Left lobe of liver (tissue), 2 donors: ENCODE results near the gene DSC2. TPM values are rescaled to one million over a fixed set of nuclear protein-coding genes. Genes with fewer than 3 reads are reported as not detected.
"Not testable (repeated sequence)": the region's sequence is repeated elsewhere in the genome, so short reads cannot be mapped to it uniquely, and the experiment has no call there.

ENCODE experiments used
- ATAC-seq: fragments of 200-7000 bp; cut with Tn5 transposase; one replicate; pipeline ENCODE4 v1.9.1; 2020; ENCODE audit warnings: mild to moderate bottlenecking, moderate library complexity
- DNase-seq: peaks from one replicate; pipeline ENCODE4 v3.0.0-alpha.2; 2020; ENCODE audit warnings: low spot score
- total RNA-seq: library from RNA; stranded (reverse); gene quantifications from one replicate; pipeline ENCODE4 v1.2.1, GENCODE V29; 2021
- donor health status: DM: no; HTN: no; CAD: no; lungs with moderate emphysema.
- donor health status: DM: no; HTN: yes; CAD: no.

Gene DSC2
- 4.6 TPM for total RNA-seq

DNA sequence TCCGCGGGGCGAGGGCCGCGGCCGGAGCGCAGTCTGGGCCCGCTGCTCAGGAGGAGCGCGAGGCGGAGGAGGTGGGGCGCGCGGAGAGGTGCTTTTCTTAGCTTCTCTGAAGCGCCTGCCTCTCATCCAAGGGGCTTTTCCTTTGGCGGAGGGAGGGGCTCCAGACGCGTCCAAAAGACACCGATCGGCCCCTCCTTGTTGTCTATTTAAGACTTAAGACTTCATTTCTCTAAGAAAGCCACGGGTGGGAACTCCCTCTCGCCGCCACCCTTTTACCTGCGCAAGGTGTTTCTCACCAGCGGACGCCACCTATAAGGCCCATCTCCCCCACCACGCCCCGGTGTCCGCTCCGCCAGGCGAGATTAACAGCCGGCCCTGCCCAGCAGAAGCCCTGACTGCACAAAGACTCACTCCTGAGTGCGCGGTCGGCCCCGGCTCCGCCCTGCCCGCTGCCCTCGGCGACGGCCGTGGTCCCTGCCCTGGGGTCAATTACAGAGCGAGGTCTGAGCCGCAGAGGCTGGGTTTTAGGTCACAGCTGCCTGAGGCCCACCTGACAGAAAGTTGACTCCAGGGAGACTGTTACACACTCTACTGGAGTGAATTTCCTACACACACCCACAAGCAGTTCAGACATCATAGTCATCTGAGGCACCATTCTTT lies at the start of gene DSC2:
TSS of gene DSC2 (minus strand) at position 397 of the 660 bp plus-strand sequence. CDS start 450 bp downstream, outside the sequence.
- DNase-seq (peak; percentile 61), ATAC-seq (peak; percentile 67)

GRCh38 chr18:31149351-31149750 lies 47.1 kb upstream of the DSC2 start:
- ATAC-seq (no peak), DNase-seq (no peak)

DNA sequence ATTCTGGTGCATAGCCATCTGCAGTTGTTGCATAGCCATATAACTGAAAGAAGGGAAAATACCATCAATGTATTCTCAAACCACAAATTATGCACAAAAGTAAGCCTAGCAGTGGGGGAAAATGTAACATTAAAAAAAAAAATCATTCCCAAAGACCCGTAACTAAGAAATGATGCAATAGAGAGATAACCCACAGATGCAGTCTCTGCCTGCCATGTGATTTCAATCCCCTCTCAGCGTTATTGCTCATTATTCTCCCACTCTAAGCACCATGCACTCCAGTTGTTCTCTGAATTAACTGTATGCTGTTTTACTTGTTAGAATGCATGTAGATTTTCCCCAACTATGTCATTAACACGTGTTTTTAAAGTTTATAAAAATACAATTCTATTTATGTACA lies 46.4 kb upstream of the DSC2 start:
- DNase-seq, result no peak
- no peak for ATAC-seq

DNA sequence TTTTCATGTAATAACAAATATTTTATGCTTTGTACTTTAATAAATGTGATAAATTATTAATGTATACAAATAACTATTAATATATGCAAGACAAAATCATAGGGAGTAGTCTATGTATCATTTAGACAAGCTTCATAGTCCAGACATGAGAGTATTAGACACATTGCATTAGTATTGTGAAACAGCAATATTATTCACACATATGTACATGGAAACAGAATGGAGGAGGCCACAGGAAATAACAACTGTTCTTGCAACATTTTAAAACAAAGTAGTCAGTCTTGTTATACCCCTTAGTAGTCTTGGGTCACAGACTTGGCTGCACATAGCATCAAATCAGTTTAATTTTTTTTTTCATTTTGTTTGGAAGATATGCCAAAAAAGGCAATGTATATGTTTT lies 44.6 kb upstream of the DSC2 start:
- no peak for DNase-seq
- ATAC-seq, result no peak

DNA sequence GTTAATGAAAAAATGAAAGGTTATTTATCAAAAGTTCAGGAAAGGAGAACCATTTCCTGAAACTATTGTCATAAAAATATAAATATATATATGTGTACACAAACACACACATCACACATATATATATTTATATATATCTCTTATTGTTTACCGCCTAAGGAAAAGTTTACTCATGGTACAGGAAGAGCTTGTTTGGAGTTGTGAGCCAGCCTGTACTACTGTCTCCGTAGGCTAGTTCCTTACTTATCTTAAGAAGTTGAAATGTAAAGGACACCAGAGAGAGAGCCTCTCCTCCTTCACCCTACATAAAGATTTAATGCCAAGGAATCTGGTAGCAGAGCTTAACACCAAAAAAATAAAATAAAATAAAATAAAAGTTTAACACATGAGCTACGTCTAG lies 40.8 kb upstream of the DSC2 start:
- DNase-seq (no peak), ATAC-seq (no peak)

DNA sequence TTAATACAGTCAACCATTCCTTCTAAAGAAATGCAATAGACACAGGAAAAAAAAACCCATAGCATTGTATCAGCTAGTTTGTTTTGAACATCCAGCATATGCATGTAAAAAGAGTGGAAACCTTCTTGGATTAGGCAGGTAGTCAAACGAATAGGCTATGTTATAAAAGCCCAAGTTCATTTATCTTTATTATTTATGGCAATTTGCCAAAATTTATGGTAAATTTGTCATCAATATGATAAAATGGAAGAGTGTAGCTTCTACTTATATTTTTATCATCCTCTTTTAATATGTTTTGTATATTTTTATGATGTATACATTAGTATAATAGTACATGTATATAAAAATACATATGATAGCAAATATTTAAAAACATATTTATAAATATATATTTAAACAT lies 36.5 kb upstream of the DSC2 start:
- DNase-seq, result no peak
- ATAC-seq, result no peak

DNA sequence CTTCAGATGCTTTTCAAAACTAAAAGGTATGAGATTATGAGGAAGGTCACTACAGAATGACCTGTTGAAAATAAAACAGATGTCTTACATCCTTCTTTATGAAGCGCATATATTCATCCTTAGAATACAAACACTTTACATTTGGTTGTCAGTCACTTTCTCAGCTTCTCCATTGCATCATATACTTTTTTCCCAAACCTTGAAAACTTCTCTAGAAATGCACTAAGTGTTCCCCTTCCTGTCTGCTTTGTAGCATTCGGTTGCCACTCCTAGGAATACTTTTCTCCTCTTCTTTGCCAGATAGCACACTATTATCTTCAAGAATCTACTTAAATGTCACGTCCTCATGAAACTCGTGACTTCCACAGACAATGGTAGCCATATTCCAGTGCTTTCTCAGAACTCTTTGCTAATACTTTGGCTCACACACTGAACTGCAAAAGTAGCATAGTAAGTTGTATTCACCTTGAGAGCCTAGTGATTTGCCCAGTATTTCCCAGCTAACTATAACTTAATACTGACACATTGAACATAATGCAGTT lies 32.8 kb upstream of the DSC2 start:
- ATAC-seq (no peak), DNase-seq (no peak)

DNA sequence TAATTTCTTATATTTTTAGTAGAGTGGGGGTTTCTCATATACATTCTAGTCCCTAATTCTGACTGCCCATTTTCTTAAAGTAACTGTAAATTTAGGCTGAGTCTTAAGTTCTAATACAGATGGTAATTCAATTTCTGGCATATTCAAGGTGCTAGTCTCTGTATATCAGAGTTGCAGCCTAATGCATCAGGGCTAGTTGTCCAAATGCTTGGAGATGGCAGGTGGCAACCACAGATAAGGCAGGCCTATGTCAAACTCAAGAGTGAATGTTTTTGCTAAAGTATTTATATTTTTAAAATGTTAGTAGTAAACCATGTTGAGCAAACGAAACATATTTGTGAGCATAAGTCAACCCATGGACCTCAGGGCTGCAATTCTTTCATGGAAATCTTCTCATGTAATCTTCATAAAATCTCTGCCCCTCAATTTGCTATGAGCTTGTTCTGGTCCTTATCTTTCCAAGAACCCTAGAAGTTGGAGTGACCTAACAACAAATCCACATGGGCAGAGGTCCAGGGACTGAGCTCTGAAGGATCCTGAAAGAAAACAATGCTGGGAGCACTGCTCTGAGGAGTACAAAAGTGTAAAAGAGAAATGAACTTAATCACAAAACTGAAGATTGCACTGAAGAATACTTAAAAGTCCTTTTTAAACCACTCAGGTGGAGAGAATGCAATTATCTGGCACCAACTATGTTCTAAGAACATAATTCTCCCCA lies 27.3 kb upstream of the DSC2 start:
- no peak for ATAC-seq
- DNase-seq, result no peak

DNA sequence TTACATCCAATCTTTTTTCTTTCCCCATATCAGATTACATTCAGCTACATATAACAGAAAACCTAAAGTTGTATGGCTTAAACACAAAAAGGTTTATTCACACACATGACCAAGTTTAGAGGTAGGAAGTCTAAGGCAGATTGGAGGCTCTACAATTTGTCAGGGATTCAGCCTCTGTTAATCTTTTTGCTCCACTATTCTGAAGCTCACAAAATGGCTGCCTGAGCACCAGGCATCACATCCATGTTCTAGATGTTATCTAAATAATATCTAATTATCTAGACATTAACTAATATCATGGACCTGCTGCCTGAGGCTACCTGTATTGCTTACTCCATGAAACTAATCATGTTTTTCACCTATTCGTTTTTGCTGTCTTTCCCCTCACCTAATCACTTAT lies 23.7 kb upstream of the DSC2 start:
- DNase-seq, result no peak
- no peak for ATAC-seq

DNA sequence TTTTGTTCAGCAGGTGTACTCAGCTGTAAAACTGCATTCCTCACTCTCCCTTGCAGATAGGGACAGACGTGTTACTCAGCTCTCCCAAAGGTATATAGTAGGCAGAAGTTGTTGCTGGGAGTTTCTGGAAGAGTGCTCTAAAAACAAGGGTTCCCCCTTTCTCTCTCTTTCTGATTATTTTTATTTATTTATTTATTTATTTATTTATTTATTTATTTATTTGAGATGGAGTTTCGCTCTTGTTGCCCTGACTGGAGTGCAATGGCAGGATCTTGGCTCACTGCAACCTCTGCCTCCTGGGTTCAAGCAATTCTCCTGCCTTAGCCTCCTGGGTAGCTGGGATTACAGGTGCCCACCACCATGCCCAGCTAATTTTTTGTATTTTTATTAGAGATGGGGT lies 20.9 kb upstream of the DSC2 start:
- ATAC-seq, result not testable (repeated sequence)

DNA sequence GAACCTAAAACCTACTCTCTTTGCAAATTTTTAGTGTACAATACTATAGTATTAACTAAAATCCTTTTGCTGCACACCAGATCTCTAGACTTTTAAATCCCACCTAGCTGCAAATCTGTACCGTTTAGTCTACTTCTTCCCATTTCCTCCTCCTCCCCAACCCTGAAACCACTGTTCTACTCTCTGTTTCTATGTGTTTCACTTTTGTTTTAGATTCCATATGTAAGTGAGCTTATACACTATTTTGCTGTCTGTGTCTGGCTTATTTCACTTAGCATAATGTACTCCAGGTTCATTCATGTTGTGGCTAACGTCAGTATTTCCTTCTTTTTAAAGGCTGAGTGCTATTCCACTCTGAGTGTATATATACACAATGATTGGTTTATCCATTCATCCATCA lies 18.4 kb upstream of the DSC2 start:
- DNase-seq, result no peak
- no peak for ATAC-seq

More for the DNA sequence above, 20.9 kb upstream of the DSC2 start:
- not testable (repeated sequence) for DNase-seq

- DNase-seq (no peak), ATAC-seq (no peak)
Observed at GRCh38 chr18:31116853-31117595, 14.8 kb upstream of the DSC2 start.

- DNase-seq (no peak), ATAC-seq (no peak)
Observed at GRCh38 chr18:31112804-31113203, 10.6 kb upstream of the DSC2 start.

- no peak for ATAC-seq
- no peak for DNase-seq
Observed at GRCh38 chr18:31105733-31106132, 3.5 kb upstream of the DSC2 start.

GRCh38 chr18:31104444-31104843 lies 2.2 kb upstream of the DSC2 start:
- DNase-seq, result no peak
- ATAC-seq, result no peak

DNA sequence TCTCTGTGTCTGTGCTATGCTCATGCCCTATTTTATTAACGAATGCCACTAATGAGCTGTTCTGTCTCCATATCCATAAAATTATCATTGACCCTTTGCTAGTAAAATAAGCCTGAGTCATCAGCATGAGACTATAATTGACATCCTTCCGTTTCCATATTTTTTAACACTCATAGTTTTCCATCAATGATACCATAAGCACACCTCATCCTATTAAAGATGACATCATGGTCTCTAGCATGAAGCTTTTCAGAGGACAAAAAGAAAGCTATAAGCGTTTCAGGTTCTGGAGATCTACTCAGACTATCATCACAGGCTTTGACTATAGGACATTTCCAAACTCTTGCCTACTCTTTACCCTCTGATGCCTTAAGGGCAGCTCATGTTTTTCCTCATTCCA lies 1.2 kb upstream of the DSC2 start:
- ATAC-seq (no peak), DNase-seq (no peak)

DNA sequence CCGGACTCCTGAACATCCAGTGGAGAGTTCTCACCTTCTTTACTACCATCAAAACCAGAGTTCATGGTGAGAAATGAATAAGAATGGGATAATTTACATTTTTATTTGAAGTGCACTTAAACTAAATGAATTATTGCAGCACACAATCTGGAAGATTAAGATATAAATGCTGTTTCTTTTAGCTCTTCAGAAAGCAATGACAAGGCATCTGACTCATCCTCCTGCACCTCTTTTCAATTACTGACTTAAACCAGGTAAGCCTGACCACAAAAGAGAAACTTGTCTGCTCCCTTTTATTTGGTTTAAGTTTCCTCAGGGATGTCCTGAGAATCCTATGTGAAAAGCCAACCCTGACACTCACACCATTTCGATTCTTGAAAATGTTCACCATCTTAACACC lies 720 bp upstream of the DSC2 start:
- DNase-seq (no peak), ATAC-seq (no peak)

DNA sequence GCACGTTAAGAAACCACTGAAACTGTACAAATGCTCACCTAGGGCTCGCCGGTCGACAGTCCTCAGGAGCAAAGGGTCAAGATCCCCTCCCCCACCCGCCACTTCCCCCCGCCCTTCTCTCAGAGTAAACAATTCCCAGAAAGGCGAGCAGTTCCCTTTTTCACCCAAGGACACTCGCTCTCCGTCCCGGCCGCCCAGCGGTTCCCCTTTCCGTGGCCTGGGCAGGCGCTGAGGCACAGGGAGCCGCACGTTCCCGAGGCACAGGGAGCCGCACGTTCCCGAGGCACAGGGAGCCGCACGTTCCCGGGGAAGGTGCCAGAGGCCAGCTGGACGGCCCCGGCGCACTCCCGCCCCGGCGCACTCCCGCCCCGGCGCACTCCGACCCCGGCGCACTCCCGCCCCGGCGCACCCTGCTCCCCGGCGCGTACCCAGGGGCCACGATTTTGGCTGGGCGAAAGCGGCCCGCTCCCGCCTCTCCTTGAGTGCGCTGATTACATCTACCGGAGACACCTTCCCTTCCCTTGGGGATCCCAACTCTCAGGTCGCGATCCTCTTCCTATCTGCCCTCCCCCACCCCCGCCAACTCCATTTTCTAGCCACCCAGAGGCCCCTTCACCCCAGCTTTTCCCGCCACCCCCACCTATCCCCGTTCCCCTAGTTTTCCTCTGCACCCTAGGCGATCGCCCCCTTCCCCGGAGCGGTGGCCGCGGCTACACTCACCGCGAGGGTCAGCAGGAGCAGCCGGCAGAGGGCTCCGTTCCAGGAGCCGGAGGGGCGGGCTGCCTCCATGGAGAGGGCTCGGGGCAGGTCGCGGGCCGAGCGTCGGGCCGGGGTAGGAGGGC lies 817 bp downstream of the DSC2 start:
- ATAC-seq, result peak; percentile 95
- DNase-seq, result peak; percentile 90

DNA sequence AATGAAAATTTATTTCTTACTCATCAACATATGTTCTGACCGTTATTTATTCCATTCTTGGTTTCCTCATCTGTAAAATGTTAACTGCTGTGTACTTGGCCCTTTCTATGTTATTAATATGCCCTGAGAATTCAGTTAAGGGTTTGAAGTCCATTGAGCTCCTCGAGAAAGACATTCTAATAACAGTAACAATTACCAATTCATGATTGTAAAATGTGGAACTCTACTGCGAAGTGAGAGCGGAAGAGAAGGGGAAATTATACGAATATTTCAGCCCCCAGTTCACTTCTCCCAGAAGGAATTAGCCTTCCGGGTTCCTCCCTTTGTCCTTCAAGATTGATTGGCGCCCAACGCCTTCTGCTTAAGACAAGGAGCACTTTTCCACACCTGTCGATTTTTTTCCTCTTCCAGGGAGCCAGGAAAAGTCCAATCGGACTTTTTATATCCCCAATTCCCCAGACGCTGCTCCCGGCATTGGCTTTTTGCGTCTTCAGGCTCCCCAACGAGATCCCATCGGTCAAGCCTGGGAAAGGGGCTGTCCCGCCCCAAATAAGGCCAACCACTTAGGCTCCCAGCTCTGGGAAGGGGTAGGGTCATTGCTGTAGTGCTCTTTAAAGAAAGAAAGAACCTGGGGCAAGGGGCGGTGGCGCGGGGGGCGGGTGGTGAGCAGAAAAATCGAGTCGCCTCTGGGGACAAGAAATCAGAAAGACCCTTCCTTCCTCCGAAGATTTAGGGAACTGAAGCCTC lies 1.6 kb downstream of the DSC2 start:
- ATAC-seq (peak; percentile 19), DNase-seq (peak; percentile 49)
